K562 (cell line): ENCODE measurements around the gene CIAO3. TPM values are rescaled to one million over a fixed set of nuclear protein-coding genes. Genes with fewer than 3 reads are reported as not detected.

Experiments
- CHCHD3 ChIP-seq: fragments of 250-450 bp; sonication (Bioruptor Pico); IDR thresholded peaks from 2 replicates; pipeline ENCODE4 v2.1.2; 2022; ENCODE audit warnings: mild to moderate bottlenecking
- EGR1 ChIP-seq: fragments of 450-650 bp; conservative IDR thresholded peaks from 2 replicates; pipeline ENCODE4 v1.6.1; 2017; ENCODE audit warnings: mild to moderate bottlenecking
- FOXK2 ChIP-seq, 2 experiments: fragments of 450-650 bp; IDR thresholded peaks in 1 of 2; conservative IDR thresholded peaks in 1 of 2; 2 replicates each; pipeline ENCODE4 v1.6.1; 2016; ENCODE audit warnings: low read depth in 2 of 2, mild to moderate bottlenecking in 1 of 2
- FOXP1 ChIP-seq: sonication (generic); formaldehyde crosslinking; IDR thresholded peaks from 2 replicates; pipeline ENCODE4 v1.8.0; 2022; ENCODE audit warnings: mild to moderate bottlenecking, missing genetic modification reagents
- FUS ChIP-seq: fragments of 200-400 bp; formaldehyde crosslinking; optimal IDR thresholded peaks from 2 replicates; pipeline ENCODE3; 2017; ENCODE audit warnings: low read depth, low read length
- GTF2F1 ChIP-seq: IDR thresholded peaks from 2 replicates; pipeline ENCODE4 v1.6.1; 2011; ENCODE audit warnings: low read depth, low read length, improper control_type of control experiment
- HDGF ChIP-seq: fragments of 450-650 bp; IDR thresholded peaks from 2 replicates; pipeline ENCODE4 v1.6.1; 2016
- HIVEP1 ChIP-seq: fragments of 250-450 bp; sonication (Bioruptor Pico); IDR thresholded peaks from 2 replicates; pipeline ENCODE4 v1.4.0; 2020; ENCODE audit warnings: mild to moderate bottlenecking
- MAFK ChIP-seq: IDR thresholded peaks from 2 replicates; pipeline ENCODE4 v1.6.1; 2011; ENCODE audit warnings: low read length, improper control_type of control experiment
- PHB2 ChIP-seq: fragments of 450-650 bp; IDR thresholded peaks from 2 replicates; pipeline ENCODE4 v1.6.1; 2017; ENCODE audit warnings: low read depth
- RBM14 ChIP-seq: fragments of 200-400 bp; formaldehyde crosslinking; IDR thresholded peaks from 2 replicates; pipeline ENCODE4 v1.6.1; 2018; ENCODE audit warnings: low read depth, mild to moderate bottlenecking, low read length, moderate library complexity, borderline replicate concordance; ENCODE audit not compliant: insufficient read depth
- ZFP1 ChIP-seq: fragments of 450-650 bp; formaldehyde crosslinking; IDR thresholded peaks from 2 replicates; pipeline ENCODE4 v1.4.0; 2020; ENCODE audit warnings: mild to moderate bottlenecking, mixed read lengths
- ZNF143 ChIP-seq: sonication (generic); formaldehyde crosslinking; IDR thresholded peaks from 2 replicates; pipeline ENCODE4 v1.9.0; 2022; ENCODE audit warnings: mild to moderate bottlenecking, missing genetic modification reagents
- polyA plus RNA-seq, 8 experiments: library from polyadenylated mRNA; depleted of rRNA in 4 of 8; stranded (reverse) in 5 of 8; unstranded in 3 of 8; fragments of >200 nt; fragmentation: Nextera tagmentation in 2 of 8; fragmentation: Illumina TruSeq in 1 of 8; extraction: Ambion mirVana in 2 of 8; extraction: Trizol in 1 of 8; gene quantifications; 2 replicates each; pipeline versions ENCODE4 v1.2.1 to v1.2.3, GENCODE V29; 2011 to 2014; ENCODE audit warnings: inconsistent platforms in 1 of 8, missing spikeins in 1 of 8
- total RNA-seq, 7 experiments: library from RNA; depleted of rRNA in 6 of 7; stranded (reverse); fragments of >200 nt in 6 of 7; fragmentation: Illumina TruSeq in 2 of 7; extraction: Trizol in 2 of 7; gene quantifications; 2 replicates each; pipeline versions ENCODE4 v1.2.1 to v1.2.3, GENCODE V29; 2011 to 2021; ENCODE audit warnings: low replicate concordance in 1 of 7
- TF ChIP-seq, protein P1 (sequence below), 3 experiments: fragments of 200-800 bp in 1 of 3; sonication (Bioruptor generic) in 1 of 3; sonication (generic) in 1 of 3; formaldehyde crosslinking in 1 of 3; IDR thresholded peaks; 2 replicates each; pipeline versions ENCODE4 v1.6.1 to v1.8.0; 2016 to 2022; ENCODE audit warnings: mild to moderate bottlenecking in 2 of 3, missing compliant biosample characterization in 2 of 3, missing genetic modification characterization in 2 of 3, missing genetic modification reagents in 1 of 3
- TF ChIP-seq, protein P2 (sequence below): fragments of 250-450 bp; sonication (Bioruptor Pico); IDR thresholded peaks from 2 replicates; pipeline ENCODE4 v1.5.0; 2020; ENCODE audit warnings: mild to moderate bottlenecking
- TF ChIP-seq, protein P3 (sequence below): fragments of 250-450 bp; sonication (Bioruptor Pico); IDR thresholded peaks from 2 replicates; pipeline ENCODE4 v1.4.0; 2020; ENCODE audit warnings: mild to moderate bottlenecking, moderate library complexity
- TF ChIP-seq, protein P4 (sequence below): IDR thresholded peaks from 3 replicates; pipeline ENCODE4 v1.6.1; 2011; ENCODE audit warnings: borderline replicate concordance, mild to moderate bottlenecking, moderate library complexity; ENCODE audit not compliant: insufficient read length; ENCODE audit errors: extremely low read depth
- TF ChIP-seq, protein P5 (sequence below): IDR thresholded peaks from 2 replicates; pipeline ENCODE4 v1.6.1; 2011; ENCODE audit not compliant: insufficient read length; ENCODE audit errors: extremely low read depth

Gene CIAO3
- total and polyA plus RNA-seq, 9 of the 15 experiments (the other 6 are each of a cell fraction or from before 2014, with no cell fraction given) = 2.2 to 35.6 (median 18.7) TPM

DNA sequence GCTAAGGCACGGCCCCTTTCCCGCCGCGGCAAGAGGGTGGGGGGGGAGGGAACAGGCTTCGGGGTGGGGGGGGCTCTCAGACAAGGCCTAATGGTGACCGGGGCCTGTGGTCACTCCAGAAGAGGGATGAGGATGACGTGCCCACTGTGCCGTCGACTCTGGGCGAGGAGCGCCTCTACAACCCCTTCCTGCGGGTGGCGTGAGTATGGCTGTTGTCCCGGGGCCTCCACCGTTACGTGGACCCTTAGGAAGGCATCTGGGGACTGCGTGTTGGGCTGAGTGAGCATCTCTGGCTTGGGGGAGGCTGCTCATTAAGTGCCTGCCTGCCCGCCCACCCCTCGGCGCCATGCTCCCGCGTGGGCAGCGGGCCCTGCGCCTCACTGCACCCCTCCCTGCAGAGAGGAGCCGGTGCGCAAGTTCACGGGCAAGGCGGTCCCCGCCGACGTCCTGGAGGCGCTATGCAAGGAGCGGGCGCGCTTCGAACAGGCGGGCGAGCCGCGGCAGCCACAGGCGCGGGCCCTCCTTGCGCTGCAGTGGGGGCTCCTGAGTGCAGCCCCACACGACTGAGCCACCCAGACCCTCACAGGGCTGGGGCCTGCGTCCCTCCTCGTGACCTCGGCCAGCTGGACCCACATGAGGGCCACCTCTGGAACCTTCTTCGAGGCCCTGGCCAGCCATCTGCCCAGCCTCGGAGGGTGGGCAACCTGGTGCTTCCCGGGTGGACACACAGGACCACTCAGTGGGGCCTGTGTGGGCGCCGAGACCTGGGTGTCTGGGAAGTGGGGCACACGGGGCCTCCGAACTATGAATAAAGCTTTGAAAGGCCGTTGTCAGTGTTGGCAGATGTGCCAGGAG is 11.7 kb downstream of the CIAO3 start (continued):
- TF ChIP-seq FOXK2 (conservative IDR thresholded peaks at IDR 0.05 in 1 of 2, IDR thresholded peaks at IDR 0.05 in 1 of 2; ENCODE audit: low read depth in 2 of 2) (no peak), FUS (peak; percentile 23), RBM14 (0 out of 2 replicates have a peak, but pooled peaks have one; percentile 31), MAFK (no peak), ZFP1 (no peak), FOXP1 (CRISPR knock-in tag) (no peak), GTF2F1 (no peak), CHCHD3 (CRISPR knock-in tag) (no peak), ZNF143 (CRISPR knock-in tag) (no peak), HDGF (no peak), PHB2 (no peak), EGR1 (peak; percentile 43; the same call in 1 of the 2 replicates), HIVEP1 (no peak)
- TF ChIP-seq, protein P1, sequence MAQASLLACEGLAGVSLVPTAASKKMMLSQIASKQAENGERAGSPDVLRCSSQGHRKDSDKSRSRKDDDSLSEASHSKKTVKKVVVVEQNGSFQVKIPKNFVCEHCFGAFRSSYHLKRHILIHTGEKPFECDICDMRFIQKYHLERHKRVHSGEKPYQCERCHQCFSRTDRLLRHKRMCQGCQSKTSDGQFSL (CRISPR knock-in tag; IDR thresholded peaks at IDR 0.05) = peak; percentile 82; the same call in 1 of the 2 replicates
- TF ChIP-seq, protein P1 (tag; IDR thresholded peaks at IDR 0.05) = peak in 1 of 2 experiments; percentile 82; a peak in 2 of 4 replicates
- TF ChIP-seq, protein P2, sequence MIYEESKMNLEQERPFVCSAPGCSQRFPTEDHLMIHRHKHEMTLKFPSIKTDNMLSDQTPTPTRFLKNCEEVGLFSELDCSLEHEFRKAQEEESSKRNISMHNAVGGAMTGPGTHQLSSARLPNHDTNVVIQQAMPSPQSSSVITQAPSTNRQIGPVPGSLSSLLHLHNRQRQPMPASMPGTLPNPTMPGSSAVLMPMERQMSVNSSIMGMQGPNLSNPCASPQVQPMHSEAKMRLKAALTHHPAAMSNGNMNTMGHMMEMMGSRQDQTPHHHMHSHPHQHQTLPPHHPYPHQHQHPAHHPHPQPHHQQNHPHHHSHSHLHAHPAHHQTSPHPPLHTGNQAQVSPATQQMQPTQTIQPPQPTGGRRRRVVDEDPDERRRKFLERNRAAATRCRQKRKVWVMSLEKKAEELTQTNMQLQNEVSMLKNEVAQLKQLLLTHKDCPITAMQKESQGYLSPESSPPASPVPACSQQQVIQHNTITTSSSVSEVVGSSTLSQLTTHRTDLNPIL (CRISPR knock-in tag) = no peak
- TF ChIP-seq, protein P3, sequence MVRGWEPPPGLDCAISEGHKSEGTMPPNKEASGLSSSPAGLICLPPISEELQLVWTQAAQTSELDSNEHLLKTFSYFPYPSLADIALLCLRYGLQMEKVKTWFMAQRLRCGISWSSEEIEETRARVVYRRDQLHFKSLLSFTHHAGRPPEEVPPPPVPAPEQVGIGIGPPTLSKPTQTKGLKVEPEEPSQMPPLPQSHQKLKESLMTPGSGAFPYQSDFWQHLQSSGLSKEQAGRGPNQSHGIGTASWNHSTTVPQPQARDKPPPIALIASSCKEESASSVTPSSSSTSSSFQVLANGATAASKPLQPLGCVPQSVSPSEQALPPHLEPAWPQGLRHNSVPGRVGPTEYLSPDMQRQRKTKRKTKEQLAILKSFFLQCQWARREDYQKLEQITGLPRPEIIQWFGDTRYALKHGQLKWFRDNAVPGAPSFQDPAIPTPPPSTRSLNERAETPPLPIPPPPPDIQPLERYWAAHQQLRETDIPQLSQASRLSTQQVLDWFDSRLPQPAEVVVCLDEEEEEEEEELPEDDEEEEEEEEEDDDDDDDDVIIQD (CRISPR knock-in tag) = no peak
- TF ChIP-seq, protein P4, sequence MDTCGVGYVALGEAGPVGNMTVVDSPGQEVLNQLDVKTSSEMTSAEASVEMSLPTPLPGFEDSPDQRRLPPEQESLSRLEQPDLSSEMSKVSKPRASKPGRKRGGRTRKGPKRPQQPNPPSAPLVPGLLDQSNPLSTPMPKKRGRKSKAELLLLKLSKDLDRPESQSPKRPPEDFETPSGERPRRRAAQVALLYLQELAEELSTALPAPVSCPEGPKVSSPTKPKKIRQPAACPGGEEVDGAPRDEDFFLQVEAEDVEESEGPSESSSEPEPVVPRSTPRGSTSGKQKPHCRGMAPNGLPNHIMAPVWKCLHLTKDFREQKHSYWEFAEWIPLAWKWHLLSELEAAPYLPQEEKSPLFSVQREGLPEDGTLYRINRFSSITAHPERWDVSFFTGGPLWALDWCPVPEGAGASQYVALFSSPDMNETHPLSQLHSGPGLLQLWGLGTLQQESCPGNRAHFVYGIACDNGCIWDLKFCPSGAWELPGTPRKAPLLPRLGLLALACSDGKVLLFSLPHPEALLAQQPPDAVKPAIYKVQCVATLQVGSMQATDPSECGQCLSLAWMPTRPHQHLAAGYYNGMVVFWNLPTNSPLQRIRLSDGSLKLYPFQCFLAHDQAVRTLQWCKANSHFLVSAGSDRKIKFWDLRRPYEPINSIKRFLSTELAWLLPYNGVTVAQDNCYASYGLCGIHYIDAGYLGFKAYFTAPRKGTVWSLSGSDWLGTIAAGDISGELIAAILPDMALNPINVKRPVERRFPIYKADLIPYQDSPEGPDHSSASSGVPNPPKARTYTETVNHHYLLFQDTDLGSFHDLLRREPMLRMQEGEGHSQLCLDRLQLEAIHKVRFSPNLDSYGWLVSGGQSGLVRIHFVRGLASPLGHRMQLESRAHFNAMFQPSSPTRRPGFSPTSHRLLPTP = no peak
- TF ChIP-seq, protein P5, sequence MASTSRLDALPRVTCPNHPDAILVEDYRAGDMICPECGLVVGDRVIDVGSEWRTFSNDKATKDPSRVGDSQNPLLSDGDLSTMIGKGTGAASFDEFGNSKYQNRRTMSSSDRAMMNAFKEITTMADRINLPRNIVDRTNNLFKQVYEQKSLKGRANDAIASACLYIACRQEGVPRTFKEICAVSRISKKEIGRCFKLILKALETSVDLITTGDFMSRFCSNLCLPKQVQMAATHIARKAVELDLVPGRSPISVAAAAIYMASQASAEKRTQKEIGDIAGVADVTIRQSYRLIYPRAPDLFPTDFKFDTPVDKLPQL = no peak
